ENCODE measurements around the gene PTGIS.

The PTGIS gene

GRCh38 chr20:49590163-49591017, 22.5 kb upstream of the PTGIS start:
- peaks cover 29% of the 10 kb centered on the region for H3K4me1 Mint-ChIP-seq (ENCODE audit: low read depth)
- peaks cover 10% of the 10 kb centered on the region for H3K9me3 Mint-ChIP-seq
- no peak overlapping the region for H3K4me3 Mint-ChIP-seq
- H3K27me3 Mint-ChIP-seq: peaks cover 11% of the 10 kb centered on the region
- no peak overlapping the region for H3K27ac Mint-ChIP-seq
- intact Hi-C loops (cut with micrococcal nuclease): no loop called here
- no peaks in the 10 kb centered on the region for H3K36me3 Mint-ChIP-seq (ENCODE audit: low read depth)

- Mint-ChIP-seq H3K36me3 (ENCODE audit: low read depth) (no peaks in the 10 kb centered on the region), H3K4me1 (ENCODE audit: low read depth) (peaks cover 30% of the 10 kb centered on the region), H3K4me3 (no peak overlapping the region), H3K27me3 (peaks cover 12% of the 10 kb centered on the region), H3K9me3 (peaks cover 10% of the 10 kb centered on the region), H3K27ac (no peak overlapping the region)
- intact Hi-C loops (cut with micrococcal nuclease): no loop called here
Measured at GRCh38 chr20:49589747-49590146, 21.8 kb upstream of the PTGIS start.

DNA sequence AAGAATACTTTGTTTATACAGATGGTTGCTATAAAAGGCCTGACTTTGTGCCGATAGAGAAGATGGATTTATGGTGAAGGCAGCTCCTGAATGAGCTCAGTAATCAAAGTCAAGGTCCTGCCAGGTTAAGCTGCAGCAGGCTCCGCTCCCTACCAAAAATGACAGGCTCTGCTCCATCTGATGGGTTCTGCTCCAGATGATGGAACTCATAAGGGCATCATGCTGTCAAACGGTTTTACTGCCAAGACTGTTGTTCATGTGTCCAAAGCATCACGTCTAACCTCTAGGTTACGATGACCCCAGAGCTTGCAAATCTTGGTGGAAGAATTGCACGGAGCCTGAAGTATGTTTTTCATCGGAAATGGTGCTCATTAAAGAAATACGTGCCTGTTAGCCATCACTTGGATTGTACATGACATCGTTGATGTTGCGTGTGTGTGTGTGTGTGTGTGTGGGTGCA, 19.2 kb upstream of the PTGIS start:
- peaks cover 6% of the 10 kb centered on the region for H3K27me3 Mint-ChIP-seq

DNA sequence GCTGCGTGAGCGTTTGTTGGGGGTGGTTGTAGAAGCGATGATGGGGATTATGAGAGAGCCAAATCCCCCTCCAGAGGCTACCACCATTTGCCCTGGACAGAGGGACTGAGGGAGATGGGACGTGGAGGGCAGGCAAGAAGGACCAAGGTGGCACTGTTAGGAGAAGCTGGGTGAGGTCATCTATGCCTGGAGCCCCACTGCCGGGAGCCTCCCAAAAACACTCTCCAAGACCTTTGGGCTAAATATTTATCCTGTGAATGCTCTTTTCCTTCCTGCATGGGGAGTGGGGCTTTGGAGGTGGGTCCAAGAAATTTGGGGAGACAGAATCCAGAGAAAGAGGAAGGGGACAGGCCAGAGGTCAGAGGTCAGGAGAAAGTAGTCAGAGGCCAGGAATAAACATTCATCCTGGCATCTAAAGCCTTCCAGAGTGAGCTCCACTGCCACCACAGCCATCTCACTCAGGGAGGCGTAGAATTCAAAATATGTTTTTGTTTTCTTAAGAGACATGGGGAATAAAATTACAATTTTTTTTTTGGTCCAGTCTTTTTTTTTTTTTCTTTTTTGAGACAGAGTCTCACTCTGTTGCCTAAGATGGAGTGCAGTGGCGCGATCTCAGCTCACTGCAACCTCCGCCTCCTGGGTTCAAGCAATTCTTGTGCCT, 17.8 kb upstream of the PTGIS start:
- H3K4me3 Mint-ChIP-seq: no peak overlapping the region
- H3K27ac Mint-ChIP-seq: no peak overlapping the region

More for the DNA sequence above, 19.2 kb upstream of the PTGIS start:
- Mint-ChIP-seq H3K4me3 (no peak overlapping the region), H3K27ac (no peak overlapping the region), H3K9me3 (peaks cover 18% of the 10 kb centered on the region), H3K4me1 (ENCODE audit: low read depth) (peaks cover 39% of the 10 kb centered on the region), H3K36me3 (ENCODE audit: low read depth) (no peaks in the 10 kb centered on the region)
- intact Hi-C loops (cut with micrococcal nuclease): no loop called here

GRCh38 chr20:49584418-49585382, 16.8 kb upstream of the PTGIS start:
- Mint-ChIP-seq H3K27ac (no peak overlapping the region), H3K4me1 (ENCODE audit: low read depth) (peaks cover 36% of the 10 kb centered on the region), H3K27me3 (peaks cover 5% of the 10 kb centered on the region), H3K4me3 (no peak overlapping the region), H3K9me3 (peaks cover 10% of the 10 kb centered on the region), H3K36me3 (ENCODE audit: low read depth) (no peaks in the 10 kb centered on the region)
- intact Hi-C loops (cut with micrococcal nuclease): no loop called here

More for the DNA sequence above, 17.8 kb upstream of the PTGIS start:
- Mint-ChIP-seq H3K9me3 (peaks cover 19% of the 10 kb centered on the region), H3K27me3 (peaks cover 5% of the 10 kb centered on the region), H3K36me3 (ENCODE audit: low read depth) (no peaks in the 10 kb centered on the region), H3K4me1 (ENCODE audit: low read depth) (peaks cover 44% of the 10 kb centered on the region)
- intact Hi-C loops (cut with micrococcal nuclease): no loop called here

DNA sequence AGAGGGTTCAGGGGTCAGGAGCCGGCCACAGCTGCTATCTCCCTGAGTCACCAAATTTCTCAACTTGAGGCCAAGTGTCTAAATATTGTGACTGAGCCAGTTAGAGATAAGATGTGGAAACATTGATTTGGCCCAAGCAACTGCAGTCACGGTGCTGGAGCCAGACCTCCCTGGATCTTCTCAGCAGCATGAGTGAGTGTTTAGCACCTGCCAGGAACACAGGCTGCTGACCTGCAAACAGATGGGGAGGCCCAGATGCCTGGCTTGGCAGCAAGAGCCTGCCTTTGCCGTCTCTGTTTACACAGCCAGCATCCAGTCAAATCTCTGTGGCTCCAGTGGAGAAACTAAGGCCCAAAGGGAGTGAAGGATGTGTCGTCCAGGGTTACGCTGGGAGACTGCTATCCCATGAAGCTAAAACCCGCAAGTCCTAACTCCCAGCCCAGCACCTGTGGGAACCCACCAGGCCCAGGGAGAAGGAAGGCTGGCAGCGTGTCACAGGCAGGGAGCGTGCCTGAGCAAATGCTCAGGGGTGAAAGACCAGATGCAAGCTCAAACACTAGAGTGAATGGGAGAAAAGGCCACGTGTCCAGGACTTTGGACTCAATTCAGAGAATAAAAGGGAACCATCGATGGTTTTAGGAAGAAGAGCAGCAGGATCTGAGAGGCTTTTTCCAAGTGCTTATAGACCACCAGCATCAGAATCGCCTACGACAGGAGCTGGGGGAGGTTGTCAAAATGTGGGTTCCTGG, 15.9 kb upstream of the PTGIS start:
- peaks cover 5% of the 10 kb centered on the region for H3K27me3 Mint-ChIP-seq
- peaks cover 34% of the 10 kb centered on the region for H3K4me1 Mint-ChIP-seq (ENCODE audit: low read depth)
- H3K27ac Mint-ChIP-seq: peak overlapping the region; percentile 30
- no peak overlapping the region for H3K4me3 Mint-ChIP-seq
- H3K9me3 Mint-ChIP-seq: peaks cover 9% of the 10 kb centered on the region
- intact Hi-C loops (cut with micrococcal nuclease): no loop called here
- no peaks in the 10 kb centered on the region for H3K36me3 Mint-ChIP-seq (ENCODE audit: low read depth)

- Mint-ChIP-seq H3K27me3 (peaks cover 3% of the 10 kb centered on the region), H3K36me3 (ENCODE audit: low read depth) (no peaks in the 10 kb centered on the region), H3K4me3 (no peak overlapping the region), H3K9me3 (peaks cover 9% of the 10 kb centered on the region), H3K4me1 (ENCODE audit: low read depth) (peaks cover 34% of the 10 kb centered on the region), H3K27ac (peak overlapping the region; percentile 30)
- intact Hi-C loops (cut with micrococcal nuclease): no loop called here
Measured at GRCh38 chr20:49583343-49583668, 15.4 kb upstream of the PTGIS start.

DNA sequence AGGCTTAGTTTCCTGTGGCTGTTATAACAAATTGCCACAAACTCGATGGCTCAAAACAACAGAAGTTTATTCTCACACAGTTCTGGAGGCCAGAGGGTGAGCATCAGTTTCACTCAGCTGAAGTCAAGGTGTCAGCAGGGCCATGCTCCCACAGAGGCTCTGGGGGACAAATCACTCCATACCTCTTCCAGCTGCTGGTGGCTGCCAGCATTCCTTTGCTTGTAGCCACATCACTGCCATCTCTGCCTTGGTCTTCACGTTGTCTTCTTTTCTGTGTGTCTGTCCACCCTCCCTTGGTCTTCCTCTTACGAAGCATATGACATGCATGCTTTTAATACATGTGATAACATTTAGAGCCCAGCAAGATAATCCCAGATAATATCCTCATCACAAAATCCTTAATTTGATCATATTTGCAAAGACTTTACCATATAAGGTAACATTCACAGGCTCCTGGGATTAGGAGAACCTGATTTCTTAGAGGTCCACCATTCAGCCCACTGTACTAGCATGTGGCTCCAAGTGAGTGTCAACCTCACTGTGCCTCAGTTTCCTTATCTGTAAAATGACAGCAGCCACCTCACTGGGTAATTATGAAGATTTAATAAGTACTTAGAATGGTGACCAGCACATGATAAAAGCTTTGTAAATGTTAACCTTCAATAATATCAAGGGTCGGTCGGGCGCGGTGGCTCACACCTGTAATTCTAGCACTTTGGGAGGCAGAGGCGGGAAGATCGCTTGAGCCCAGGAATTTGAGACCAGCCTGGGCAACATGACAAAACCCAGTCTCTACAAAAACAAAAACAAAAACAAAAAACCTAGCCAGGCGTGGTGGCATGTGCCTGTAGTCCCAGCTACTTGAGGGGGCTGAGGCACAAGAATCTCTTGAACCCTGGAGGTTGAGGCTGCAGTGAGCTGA, 14.7 kb upstream of the PTGIS start:
- H3K4me3 Mint-ChIP-seq: no peak overlapping the region
- intact Hi-C loops (cut with micrococcal nuclease): no loop called here
- H3K27ac Mint-ChIP-seq: no peak overlapping the region

DNA sequence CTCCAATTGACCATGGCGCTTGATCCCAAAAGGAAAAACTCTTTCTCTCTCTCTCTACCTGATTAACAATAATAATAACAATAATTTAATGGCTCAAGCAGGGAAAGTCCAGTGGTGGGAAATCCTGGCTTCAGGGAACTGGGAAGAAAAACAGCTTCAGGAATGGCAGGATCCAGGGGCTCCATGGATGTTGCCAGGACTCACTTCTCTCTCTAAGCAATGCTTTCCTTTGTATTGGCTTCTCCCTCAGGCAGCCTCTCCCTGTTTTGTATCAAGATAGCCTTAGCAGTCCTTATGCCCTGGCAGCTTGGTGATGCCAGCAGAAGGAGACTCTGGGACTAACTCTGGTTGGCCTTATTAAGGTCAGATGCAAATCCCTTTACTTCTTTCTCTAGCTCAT, 13.5 kb upstream of the PTGIS start:
- Mint-ChIP-seq H3K4me1 (ENCODE audit: low read depth) (peaks cover 39% of the 10 kb centered on the region), H3K27ac (no peak overlapping the region), H3K9me3 (peaks cover 11% of the 10 kb centered on the region), H3K4me3 (no peak overlapping the region), H3K36me3 (ENCODE audit: low read depth) (no peaks in the 10 kb centered on the region), H3K27me3 (peaks cover 3% of the 10 kb centered on the region)
- intact Hi-C loops (cut with micrococcal nuclease): no loop called here

More for the DNA sequence above, 14.7 kb upstream of the PTGIS start:
- Mint-ChIP-seq H3K36me3 (ENCODE audit: low read depth) (no peaks in the 10 kb centered on the region), H3K4me1 (ENCODE audit: low read depth) (peaks cover 34% of the 10 kb centered on the region), H3K27me3 (peaks cover 3% of the 10 kb centered on the region), H3K9me3 (peaks cover 9% of the 10 kb centered on the region)

DNA sequence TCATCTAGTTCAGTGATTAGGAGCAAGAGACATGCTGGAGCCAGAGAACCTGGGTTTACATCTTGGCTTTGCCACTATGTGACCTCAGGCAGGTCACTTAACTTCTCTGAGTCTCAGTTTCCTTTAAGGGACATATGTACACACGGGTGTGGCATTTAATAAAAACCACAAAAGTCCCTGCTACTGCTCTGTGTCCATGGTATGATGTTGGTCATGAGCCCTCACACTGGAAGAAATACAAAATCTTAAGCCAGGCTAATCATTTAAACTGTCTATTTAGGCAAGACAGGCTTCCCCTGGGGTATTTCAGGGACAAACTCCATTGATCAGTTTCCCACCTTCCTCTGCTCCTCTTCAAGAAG, 12.9 kb upstream of the PTGIS start:
- Mint-ChIP-seq H3K4me3 (no peak overlapping the region), H3K27ac (no peak overlapping the region), H3K4me1 (ENCODE audit: low read depth) (peaks cover 38% of the 10 kb centered on the region), H3K36me3 (ENCODE audit: low read depth) (no peaks in the 10 kb centered on the region), H3K27me3 (peaks cover 3% of the 10 kb centered on the region), H3K9me3 (peaks cover 17% of the 10 kb centered on the region)
- intact Hi-C loops (cut with micrococcal nuclease): no loop called here

DNA sequence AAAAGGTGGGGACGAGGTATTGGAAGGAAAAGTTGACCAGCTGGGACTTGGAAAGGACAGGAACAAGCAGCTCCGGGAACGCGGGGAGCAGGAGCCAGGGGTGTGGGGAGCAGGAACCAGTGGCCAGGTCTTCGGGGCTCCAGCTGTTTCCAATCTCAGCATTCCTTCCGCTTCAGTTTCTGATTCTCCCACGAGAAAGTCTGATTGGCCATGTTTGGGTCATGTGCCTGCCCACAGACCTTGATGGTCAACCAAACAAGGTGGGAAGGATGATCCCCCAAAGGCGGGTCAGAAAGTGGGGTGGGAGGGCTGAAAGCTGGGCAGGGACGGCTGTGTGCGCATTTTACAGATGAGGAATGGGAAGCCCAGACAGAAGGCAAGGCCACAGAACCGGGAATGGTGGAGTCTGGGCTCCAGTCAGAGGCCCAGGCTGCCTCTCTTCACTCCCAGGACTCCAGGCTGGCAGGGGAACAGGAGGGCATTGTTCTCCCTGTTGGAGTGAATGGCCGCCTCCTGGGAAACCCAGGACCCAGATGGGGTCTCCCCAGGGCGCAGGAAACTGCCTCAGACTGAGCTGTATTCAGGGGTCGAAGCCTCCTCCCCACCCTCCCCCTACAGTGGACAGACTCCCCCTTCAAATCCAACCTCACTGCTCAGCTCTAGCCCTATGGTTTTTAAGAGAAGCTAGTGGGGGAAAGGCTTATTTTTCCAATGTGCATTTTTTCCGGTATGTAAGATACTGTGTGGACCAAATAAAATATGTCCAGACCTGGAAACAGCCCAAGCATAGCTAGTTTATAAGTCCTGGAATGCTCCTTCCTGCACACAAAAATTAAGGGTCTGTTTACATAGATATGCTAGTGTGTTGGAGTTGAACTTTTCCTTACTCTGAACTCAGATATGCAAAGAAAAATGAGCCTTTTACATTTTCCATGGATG, 12.2 kb upstream of the PTGIS start:
- Mint-ChIP-seq H3K4me1 (ENCODE audit: low read depth) (peaks cover 31% of the 10 kb centered on the region), H3K9me3 (peaks cover 17% of the 10 kb centered on the region), H3K4me3 (no peak overlapping the region), H3K36me3 (ENCODE audit: low read depth) (no peaks in the 10 kb centered on the region), H3K27me3 (peaks cover 1% of the 10 kb centered on the region), H3K27ac (no peak overlapping the region)
- intact Hi-C loops (cut with micrococcal nuclease): no loop called here

DNA sequence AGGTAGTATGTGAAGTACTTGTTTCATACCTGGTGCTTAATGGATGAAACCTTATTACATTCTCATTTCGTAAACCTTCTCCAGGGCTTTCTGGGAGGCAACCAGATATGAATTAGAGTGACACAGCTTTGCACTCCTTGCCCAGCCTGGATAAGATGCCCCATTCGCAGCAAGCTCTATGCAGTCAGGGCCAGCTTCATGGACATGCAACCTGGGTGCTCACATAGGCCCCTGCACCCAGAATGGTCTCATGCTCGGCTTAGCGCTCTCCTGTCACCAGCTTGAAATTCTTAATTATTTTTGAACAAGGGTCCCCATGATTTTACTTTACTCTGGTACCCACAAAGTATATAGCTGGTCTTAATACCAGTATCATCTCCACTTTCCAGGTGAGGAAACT, 11.3 kb upstream of the PTGIS start:
- intact Hi-C loops (cut with micrococcal nuclease): no loop called here
- H3K27me3 Mint-ChIP-seq: peaks cover 1% of the 10 kb centered on the region
- no peak overlapping the region for H3K4me3 Mint-ChIP-seq
- H3K9me3 Mint-ChIP-seq: peaks cover 17% of the 10 kb centered on the region
- no peak overlapping the region for H3K27ac Mint-ChIP-seq
- H3K36me3 Mint-ChIP-seq (ENCODE audit: low read depth): no peaks in the 10 kb centered on the region
- H3K4me1 Mint-ChIP-seq (ENCODE audit: low read depth): peaks cover 22% of the 10 kb centered on the region
